Omental fat pad (tissue), 4 donors: ENCODE results near the gene WDR19. TPM values are rescaled to one million over a fixed set of nuclear protein-coding genes. Genes with fewer than 3 reads are reported as not detected.
A peak's percentile ranks its signal among the peaks of the same experiment; 100 is the strongest.
"Not testable (repeated sequence)": the region's sequence is repeated elsewhere in the genome, so short reads cannot be mapped to it uniquely, and the experiment has no call there.

Source experiments
- ATAC-seq: fragments of 150-250 bp; one replicate; pipeline ENCODE4 v1.9.1; 2016; ENCODE audit warnings: mild to moderate bottlenecking, moderate library complexity; ENCODE audit not compliant: low FRiP score
- DNase-seq: peaks from one replicate; pipeline ENCODE4 v3.0.0-alpha.2; 2019; ENCODE audit warnings: low spot score
- total RNA-seq, 4 donors: library from RNA; depleted of rRNA; stranded (reverse); fragments of >200 nt; gene quantifications; one replicate each; pipeline ENCODE4 v1.1.0, GENCODE V29; 2016
- TF ChIP-seq, protein P1 (sequence below), 3 donors: fragments of 450-650 bp; IDR thresholded peaks; one replicate each; pipeline ENCODE4 v1.5.1; 2016 to 2017; ENCODE audit warnings: antibody characterized with exemption in 3 of 3, mild to moderate bottlenecking in 3 of 3, moderate library complexity in 2 of 3

Gene WDR19
- total RNA-seq = 10 to 100 TPM; 33.7 to 45.1 (median 44.2) TPM

DNA sequence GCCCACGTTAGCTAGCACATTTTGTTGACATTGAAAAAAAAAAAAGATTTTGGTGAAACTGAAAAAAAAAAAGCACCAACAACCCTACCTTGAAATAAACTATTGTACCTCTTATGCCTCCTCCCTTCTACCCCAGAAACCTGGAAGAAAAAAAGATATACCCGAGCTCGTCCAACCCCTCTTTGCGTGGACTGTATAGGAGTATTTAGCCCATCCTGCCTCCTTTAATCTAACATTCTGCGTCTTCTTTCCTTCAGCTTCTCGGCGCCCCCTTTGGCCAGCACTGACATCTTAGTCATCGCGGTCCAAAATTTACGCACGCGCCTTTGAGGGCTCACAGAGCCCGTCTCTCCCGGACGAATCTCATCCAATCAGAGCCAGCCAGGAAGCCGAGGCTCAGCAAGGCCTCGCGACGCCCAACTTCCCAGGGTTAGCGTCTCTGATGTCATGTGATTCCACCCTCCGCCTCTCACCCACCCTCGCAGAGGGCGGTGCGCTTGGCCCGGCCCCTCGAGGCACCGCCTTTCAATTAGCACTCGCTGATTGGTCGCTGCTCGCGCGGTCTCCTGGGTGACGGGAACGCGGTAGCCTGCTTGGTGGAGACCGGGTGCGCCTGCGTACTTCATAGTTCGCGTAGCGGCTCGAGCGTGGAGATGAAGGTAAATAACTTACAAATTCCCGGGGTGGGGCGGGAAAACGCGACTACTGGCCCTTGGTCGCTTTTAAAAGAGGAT is at the start of gene WDR19:
WDR19 (plus strand) TSS at position 625 of the 734 bp plus-strand sequence; CDS start at position 654, 29 bp downstream.
- ATAC-seq = peak; percentile 100
- TF ChIP-seq, protein P1, sequence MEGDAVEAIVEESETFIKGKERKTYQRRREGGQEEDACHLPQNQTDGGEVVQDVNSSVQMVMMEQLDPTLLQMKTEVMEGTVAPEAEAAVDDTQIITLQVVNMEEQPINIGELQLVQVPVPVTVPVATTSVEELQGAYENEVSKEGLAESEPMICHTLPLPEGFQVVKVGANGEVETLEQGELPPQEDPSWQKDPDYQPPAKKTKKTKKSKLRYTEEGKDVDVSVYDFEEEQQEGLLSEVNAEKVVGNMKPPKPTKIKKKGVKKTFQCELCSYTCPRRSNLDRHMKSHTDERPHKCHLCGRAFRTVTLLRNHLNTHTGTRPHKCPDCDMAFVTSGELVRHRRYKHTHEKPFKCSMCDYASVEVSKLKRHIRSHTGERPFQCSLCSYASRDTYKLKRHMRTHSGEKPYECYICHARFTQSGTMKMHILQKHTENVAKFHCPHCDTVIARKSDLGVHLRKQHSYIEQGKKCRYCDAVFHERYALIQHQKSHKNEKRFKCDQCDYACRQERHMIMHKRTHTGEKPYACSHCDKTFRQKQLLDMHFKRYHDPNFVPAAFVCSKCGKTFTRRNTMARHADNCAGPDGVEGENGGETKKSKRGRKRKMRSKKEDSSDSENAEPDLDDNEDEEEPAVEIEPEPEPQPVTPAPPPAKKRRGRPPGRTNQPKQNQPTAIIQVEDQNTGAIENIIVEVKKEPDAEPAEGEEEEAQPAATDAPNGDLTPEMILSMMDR (IDR thresholded peaks at IDR 0.05) = peak in 1 of 3 donors; percentile 3
- DNase-seq = peak; percentile 88

DNA sequence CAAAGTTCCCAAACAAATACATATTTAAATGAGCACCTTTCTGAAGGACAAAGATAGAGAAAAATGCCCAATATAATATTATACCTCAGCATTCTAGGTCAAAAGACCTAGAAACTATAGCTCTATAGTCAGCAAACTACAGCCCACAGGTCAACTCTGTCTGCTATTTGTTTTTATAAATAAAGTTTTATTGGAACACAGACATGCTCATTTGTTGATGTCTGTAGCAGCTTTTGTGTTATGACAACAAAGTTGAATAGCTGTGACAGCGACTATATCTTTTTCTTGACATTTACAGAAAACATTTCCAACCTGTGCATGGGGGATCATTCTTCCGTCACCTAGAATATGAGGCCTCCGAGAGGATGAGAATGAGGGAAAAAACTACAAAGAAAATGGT is 48.7 kb upstream of the WDR19 start:
- ATAC-seq = no peak
- DNase-seq = no peak
- TF ChIP-seq, protein P1 (IDR thresholded peaks at IDR 0.05) = no peak

GRCh38 chr4:39134683-39135306 is 47.5 kb upstream of the WDR19 start:
- TF ChIP-seq, protein P1 (IDR thresholded peaks at IDR 0.05) = no peak
- DNase-seq (no peak), ATAC-seq (no peak)

GRCh38 chr4:39138227-39138626 is 44.1 kb upstream of the WDR19 start:
- DNase-seq, ATAC-seq: not testable (repeated sequence)

DNA sequence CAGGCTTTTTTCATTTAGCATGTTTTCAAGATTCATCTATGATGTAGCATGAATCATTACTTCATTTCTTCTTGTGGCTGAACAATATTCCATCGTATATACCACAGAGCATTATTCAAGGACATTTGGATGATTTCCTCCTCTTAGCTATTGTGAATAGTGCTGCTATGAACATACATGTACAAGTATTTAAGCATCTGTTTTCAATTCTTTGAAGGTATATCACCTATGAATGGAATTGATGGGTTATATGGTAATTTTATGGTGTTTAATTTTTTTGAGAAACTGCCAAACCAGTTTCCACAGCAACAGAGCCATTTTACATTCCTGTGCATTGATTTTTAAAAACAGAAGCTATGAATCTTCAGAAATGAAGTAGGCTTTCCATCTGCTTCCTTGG is 36.1 kb upstream of the WDR19 start:
- DNase-seq (no peak), ATAC-seq (no peak)
- TF ChIP-seq, protein P1 (IDR thresholded peaks at IDR 0.05) = no peak

- TF ChIP-seq, protein P1 (IDR thresholded peaks at IDR 0.05) = no peak
- DNase-seq = no peak
- no peak for ATAC-seq
These were observed 28.3 kb upstream of the WDR19 start for GRCh38 chr4:39154009-39154408.

GRCh38 chr4:39157520-39157919 is 24.8 kb upstream of the WDR19 start:
- no peak for ATAC-seq
- DNase-seq = no peak
- TF ChIP-seq, protein P1 (IDR thresholded peaks at IDR 0.05) = no peak
